GM12878 (cell line): ENCODE measurements around the gene LEF1.

Source experiments
- EGR1 ChIP-seq, 2 experiments: IDR thresholded peaks; 1 replicate in 1 of 2; 2 replicates in 1 of 2; pipeline ENCODE4 v1.6.1; 2011 to 2012; ENCODE audit warnings: low read depth in 2 of 2, low read length in 2 of 2, borderline replicate concordance in 1 of 2, mild to moderate bottlenecking in 1 of 2, moderate library complexity in 1 of 2
- ETV6 ChIP-seq, 2 experiments: fragments of 450-650 bp in 1 of 2; IDR thresholded peaks in 1 of 2; conservative IDR thresholded peaks in 1 of 2; 2 replicates each; pipeline ENCODE4 v1.6.1; 2014; ENCODE audit warnings: antibody characterized with exemption in 1 of 2, borderline replicate concordance in 1 of 2, low read depth in 1 of 2, mild to moderate bottlenecking in 1 of 2, moderate library complexity in 1 of 2
- HDAC2 ChIP-seq: fragments of 200-600 bp; sonication (generic); IDR thresholded peaks from 2 replicates; pipeline ENCODE4 v1.6.1; 2017
- MTA3 ChIP-seq: IDR thresholded peaks from 2 replicates; pipeline ENCODE4 v1.6.1; 2012; ENCODE audit warnings: low read length, inconsistent platforms, borderline replicate concordance
- NBN ChIP-seq: fragments of 450-650 bp; IDR thresholded peaks from 2 replicates; pipeline ENCODE4 v1.6.1; 2016
- NFYB ChIP-seq: IDR thresholded peaks from 2 replicates; pipeline ENCODE4 v1.6.1; 2011; ENCODE audit warnings: low read depth, mild to moderate bottlenecking, low read length, improper control_type of control experiment, moderate library complexity; ENCODE audit not compliant: insufficient read depth
- POLR2A ChIP-seq: IDR thresholded peaks from 2 replicates; pipeline ENCODE4 v1.6.1; 2011; ENCODE audit warnings: low read depth, mild to moderate bottlenecking, low read length
- POLR2AphosphoS5 ChIP-seq: IDR thresholded peaks from 2 replicates; pipeline ENCODE4 v1.6.1; 2011; ENCODE audit warnings: mild to moderate bottlenecking, low read length, inconsistent platforms
- SRF ChIP-seq, 2 experiments: IDR thresholded peaks; 2 replicates each; pipeline ENCODE4 v1.6.1; 2011; ENCODE audit warnings: low read depth in 2 of 2, low read length in 2 of 2, mild to moderate bottlenecking in 1 of 2, moderate library complexity in 1 of 2
- ZNF274 ChIP-seq: IDR thresholded peaks from one replicate; pipeline ENCODE4 v1.8.0; 2011; ENCODE audit not compliant: insufficient read length, insufficient read depth
- ZZZ3 ChIP-seq: IDR thresholded peaks from 2 replicates; pipeline ENCODE4 v1.6.1; 2011; ENCODE audit warnings: low read depth; ENCODE audit not compliant: control insufficient read depth, insufficient read length
- TF ChIP-seq, protein P1 (sequence below), 3 experiments: IDR thresholded peaks in 2 of 3; conservative IDR thresholded peaks in 1 of 3; 2 replicates each; pipeline ENCODE4 v1.5.1; 2011; ENCODE audit warnings: low read depth in 3 of 3, low read length in 3 of 3, mild to moderate bottlenecking in 3 of 3, control low read depth in 2 of 3, moderate library complexity in 2 of 3, inconsistent platforms in 1 of 3, mixed read lengths in 1 of 3; ENCODE audit not compliant: control insufficient read depth in 2 of 3, insufficient read depth in 1 of 3; ENCODE audit errors: extremely low read depth in 1 of 3
- TF ChIP-seq, protein P2 (sequence below): IDR thresholded peaks from 2 replicates; pipeline ENCODE4 v1.6.1; 2011; ENCODE audit warnings: borderline replicate concordance, low read depth, mild to moderate bottlenecking, moderate library complexity, low read length; ENCODE audit not compliant: insufficient read depth, poor library complexity, severe bottlenecking
- TF ChIP-seq, protein P3 (sequence below): fragments of 450-650 bp; IDR thresholded peaks from 2 replicates; pipeline ENCODE4 v1.6.1; 2018; ENCODE audit warnings: mild to moderate bottlenecking, low read depth, moderate library complexity; ENCODE audit not compliant: partially characterized antibody

DNA sequence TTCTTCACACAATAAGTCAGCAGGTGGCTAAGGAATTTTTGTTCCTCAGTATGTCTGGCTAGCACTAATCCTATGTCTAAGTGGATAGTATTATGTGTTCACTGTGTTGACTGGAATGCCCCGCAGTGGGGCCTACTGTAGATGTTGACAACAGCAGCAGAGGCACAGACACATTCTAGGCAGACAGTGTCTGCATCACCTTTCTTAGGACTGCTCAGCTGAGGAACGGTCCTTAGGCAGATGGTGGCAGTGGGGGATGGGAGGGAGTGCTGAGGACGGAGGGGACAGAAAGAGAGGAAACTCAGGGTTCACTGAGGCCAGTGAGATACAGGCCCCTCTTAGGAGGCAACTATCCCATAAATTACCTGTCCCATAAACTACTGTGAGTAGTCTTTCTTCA is 44.6 kb upstream of the LEF1 start:
- TF ChIP-seq ZZZ3, result no peak
- TF ChIP-seq, protein P1, sequence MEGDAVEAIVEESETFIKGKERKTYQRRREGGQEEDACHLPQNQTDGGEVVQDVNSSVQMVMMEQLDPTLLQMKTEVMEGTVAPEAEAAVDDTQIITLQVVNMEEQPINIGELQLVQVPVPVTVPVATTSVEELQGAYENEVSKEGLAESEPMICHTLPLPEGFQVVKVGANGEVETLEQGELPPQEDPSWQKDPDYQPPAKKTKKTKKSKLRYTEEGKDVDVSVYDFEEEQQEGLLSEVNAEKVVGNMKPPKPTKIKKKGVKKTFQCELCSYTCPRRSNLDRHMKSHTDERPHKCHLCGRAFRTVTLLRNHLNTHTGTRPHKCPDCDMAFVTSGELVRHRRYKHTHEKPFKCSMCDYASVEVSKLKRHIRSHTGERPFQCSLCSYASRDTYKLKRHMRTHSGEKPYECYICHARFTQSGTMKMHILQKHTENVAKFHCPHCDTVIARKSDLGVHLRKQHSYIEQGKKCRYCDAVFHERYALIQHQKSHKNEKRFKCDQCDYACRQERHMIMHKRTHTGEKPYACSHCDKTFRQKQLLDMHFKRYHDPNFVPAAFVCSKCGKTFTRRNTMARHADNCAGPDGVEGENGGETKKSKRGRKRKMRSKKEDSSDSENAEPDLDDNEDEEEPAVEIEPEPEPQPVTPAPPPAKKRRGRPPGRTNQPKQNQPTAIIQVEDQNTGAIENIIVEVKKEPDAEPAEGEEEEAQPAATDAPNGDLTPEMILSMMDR (IDR thresholded peaks at IDR 0.05 in 2 of 3, conservative IDR thresholded peaks at IDR 0.05 in 1 of 3; ENCODE audit: control insufficient read depth in 2 of 3, extremely low read depth in 1 of 3, insufficient read depth in 1 of 3, low read depth in 3 of 3, low read length in 3 of 3), result no peak
- TF ChIP-seq ZNF274, result no peak
- TF ChIP-seq NBN, result no peak
- TF ChIP-seq SRF (IDR thresholded peaks at IDR 0.05; ENCODE audit: low read depth in 2 of 2, low read length in 2 of 2), result no peak
- no peak for TF ChIP-seq POLR2A
- TF ChIP-seq EGR1 (IDR thresholded peaks at IDR 0.05; ENCODE audit: borderline replicate concordance in 1 of 2, low read depth in 2 of 2, low read length in 2 of 2), result no peak
- TF ChIP-seq ETV6 (conservative IDR thresholded peaks at IDR 0.05 in 1 of 2, IDR thresholded peaks at IDR 0.05 in 1 of 2; ENCODE audit: borderline replicate concordance in 1 of 2, low read depth in 1 of 2), result no peak
- no peak for TF ChIP-seq POLR2AphosphoS5
- TF ChIP-seq MTA3, result no peak
- TF ChIP-seq HDAC2, result no peak
- TF ChIP-seq, protein P2, sequence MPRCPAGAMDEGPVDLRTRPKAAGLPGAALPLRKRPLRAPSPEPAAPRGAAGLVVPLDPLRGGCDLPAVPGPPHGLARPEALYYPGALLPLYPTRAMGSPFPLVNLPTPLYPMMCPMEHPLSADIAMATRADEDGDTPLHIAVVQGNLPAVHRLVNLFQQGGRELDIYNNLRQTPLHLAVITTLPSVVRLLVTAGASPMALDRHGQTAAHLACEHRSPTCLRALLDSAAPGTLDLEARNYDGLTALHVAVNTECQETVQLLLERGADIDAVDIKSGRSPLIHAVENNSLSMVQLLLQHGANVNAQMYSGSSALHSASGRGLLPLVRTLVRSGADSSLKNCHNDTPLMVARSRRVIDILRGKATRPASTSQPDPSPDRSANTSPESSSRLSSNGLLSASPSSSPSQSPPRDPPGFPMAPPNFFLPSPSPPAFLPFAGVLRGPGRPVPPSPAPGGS, result no peak
- TF ChIP-seq NFYB, result no peak
- TF ChIP-seq, protein P3, sequence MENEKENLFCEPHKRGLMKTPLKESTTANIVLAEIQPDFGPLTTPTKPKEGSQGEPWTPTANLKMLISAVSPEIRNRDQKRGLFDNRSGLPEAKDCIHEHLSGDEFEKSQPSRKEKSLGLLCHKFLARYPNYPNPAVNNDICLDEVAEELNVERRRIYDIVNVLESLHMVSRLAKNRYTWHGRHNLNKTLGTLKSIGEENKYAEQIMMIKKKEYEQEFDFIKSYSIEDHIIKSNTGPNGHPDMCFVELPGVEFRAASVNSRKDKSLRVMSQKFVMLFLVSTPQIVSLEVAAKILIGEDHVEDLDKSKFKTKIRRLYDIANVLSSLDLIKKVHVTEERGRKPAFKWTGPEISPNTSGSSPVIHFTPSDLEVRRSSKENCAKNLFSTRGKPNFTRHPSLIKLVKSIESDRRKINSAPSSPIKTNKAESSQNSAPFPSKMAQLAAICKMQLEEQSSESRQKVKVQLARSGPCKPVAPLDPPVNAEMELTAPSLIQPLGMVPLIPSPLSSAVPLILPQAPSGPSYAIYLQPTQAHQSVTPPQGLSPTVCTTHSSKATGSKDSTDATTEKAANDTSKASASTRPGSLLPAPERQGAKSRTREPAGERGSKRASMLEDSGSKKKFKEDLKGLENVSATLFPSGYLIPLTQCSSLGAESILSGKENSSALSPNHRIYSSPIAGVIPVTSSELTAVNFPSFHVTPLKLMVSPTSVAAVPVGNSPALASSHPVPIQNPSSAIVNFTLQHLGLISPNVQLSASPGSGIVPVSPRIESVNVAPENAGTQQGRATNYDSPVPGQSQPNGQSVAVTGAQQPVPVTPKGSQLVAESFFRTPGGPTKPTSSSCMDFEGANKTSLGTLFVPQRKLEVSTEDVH, result no peak
